ENCODE data around the gene PRR36. TPM values are rescaled to one million over a fixed set of nuclear protein-coding genes. Genes with fewer than 3 reads are reported as not detected.
A peak's percentile ranks its signal among the peaks of the same experiment; 100 is the strongest.

PRR36 gene
- total RNA-seq, 3 donors from 2014 or later: 0.22 to 0.58 (median 0.23) TPM

GRCh38 chr19:7850945-7851622 is 23.1 kb downstream of the PRR36 start:
- H3K9me3 ChIP-seq: no peaks in the 10 kb centered on the region
- no peak overlapping the region for H3K4me3 ChIP-seq
- no peaks in the 10 kb centered on the region for H3K36me3 ChIP-seq (ENCODE audit: low read depth)
- H3K4me1 ChIP-seq (ENCODE audit: low read depth): peaks cover 11% of the 10 kb centered on the region
- intact Hi-C loops (cut with DNase I, micrococcal nuclease): loop anchor here in 1 of 2 donors (10.0 kb wide), 1 partner anchor 54 kb away; the partner anchor contains the start of gene MAP2K7
- DNase-seq (no peak), ATAC-seq (no peak)
- TF ChIP-seq, protein P1, sequence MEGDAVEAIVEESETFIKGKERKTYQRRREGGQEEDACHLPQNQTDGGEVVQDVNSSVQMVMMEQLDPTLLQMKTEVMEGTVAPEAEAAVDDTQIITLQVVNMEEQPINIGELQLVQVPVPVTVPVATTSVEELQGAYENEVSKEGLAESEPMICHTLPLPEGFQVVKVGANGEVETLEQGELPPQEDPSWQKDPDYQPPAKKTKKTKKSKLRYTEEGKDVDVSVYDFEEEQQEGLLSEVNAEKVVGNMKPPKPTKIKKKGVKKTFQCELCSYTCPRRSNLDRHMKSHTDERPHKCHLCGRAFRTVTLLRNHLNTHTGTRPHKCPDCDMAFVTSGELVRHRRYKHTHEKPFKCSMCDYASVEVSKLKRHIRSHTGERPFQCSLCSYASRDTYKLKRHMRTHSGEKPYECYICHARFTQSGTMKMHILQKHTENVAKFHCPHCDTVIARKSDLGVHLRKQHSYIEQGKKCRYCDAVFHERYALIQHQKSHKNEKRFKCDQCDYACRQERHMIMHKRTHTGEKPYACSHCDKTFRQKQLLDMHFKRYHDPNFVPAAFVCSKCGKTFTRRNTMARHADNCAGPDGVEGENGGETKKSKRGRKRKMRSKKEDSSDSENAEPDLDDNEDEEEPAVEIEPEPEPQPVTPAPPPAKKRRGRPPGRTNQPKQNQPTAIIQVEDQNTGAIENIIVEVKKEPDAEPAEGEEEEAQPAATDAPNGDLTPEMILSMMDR (IDR thresholded peaks at IDR 0.05): no peak

DNA sequence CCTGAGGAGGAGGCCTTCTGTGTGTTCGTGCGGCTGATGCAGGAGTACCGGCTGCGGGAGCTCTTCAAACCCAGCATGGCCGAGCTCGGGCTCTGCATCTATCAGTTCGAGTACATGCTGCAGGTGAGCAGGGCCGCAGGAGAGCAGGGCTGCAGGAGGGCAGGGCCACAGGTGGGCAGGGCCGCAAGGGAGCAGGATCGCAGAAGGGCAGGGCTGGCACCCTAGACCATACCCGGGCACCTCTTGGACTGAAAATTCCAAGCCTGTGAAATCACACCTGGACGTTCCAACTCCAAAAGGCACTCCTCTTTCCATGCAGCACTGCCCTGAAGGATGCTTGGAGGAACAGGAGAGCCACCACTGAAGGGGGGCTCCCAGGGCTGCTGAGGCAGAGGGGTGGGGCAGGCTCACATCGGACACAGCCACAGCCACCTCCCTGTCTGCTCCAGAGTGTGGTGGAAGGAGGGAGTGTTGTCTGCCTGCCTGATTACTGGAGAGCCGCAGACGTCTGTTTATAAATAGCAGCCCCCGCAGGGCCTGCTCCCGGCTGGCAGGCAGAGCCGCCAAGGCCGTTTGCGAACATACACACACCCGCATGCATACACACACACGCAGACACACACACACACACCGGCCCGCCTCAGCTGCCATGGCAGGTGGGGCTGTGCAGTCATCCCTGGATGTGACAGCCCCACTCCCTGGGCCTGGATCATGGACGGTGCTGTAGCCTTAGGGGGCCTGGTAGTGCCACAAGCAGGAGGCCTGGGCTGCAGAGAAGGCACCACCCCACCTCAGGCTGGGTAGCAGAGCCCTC is 24.0 kb downstream of the PRR36 start:
- DNase-seq (no peak), ATAC-seq (peak; percentile 10)
- intact Hi-C loops (cut with DNase I, micrococcal nuclease): loop anchor here in 1 of 2 donors (10.0 kb wide), 1 partner anchor 55 kb away; the partner anchor contains the start of gene MAP2K7

DNA sequence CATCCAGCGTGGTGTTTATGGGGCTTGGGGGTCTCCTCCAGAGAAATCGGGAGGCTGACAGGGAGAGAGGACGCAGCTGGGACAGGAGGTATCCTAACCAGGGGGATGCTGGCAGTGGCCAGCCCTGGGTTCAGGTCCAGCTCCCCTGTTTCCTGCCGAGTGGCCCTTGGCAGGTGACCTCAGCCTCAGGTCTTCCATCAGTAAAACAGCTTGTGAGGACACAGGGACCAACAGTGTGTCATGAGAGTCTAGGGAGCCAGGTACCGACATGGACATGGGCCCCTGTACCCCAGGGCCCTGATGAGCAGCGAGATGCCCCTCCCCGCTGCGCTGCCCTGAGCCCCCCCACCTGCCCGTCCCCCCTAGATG is 24.6 kb downstream of the PRR36 start:
- intact Hi-C loops (cut with DNase I, micrococcal nuclease): no loop called here
- DNase-seq: no peak
- TF ChIP-seq, protein P1 (IDR thresholded peaks at IDR 0.05): no peak
- no peak for ATAC-seq
- Histone ChIP-seq H3K4me1 (ENCODE audit: low read depth) (peaks cover 11% of the 10 kb centered on the region), H3K36me3 (ENCODE audit: low read depth) (no peaks in the 10 kb centered on the region), H3K4me3 (no peak overlapping the region), H3K9me3 (no peaks in the 10 kb centered on the region)

More for the DNA sequence above, 24.0 kb downstream of the PRR36 start:
- Histone ChIP-seq H3K4me1 (ENCODE audit: low read depth) (peaks cover 11% of the 10 kb centered on the region), H3K36me3 (ENCODE audit: low read depth) (no peaks in the 10 kb centered on the region), H3K4me3 (no peak overlapping the region), H3K9me3 (no peaks in the 10 kb centered on the region)
- TF ChIP-seq, protein P1 (IDR thresholded peaks at IDR 0.05): no peak

- intact Hi-C loops (cut with DNase I, micrococcal nuclease): no loop called here
- Histone ChIP-seq H3K9me3 (no peaks in the 10 kb centered on the region), H3K36me3 (ENCODE audit: low read depth) (no peaks in the 10 kb centered on the region), H3K4me1 (ENCODE audit: low read depth) (peaks cover 9% of the 10 kb centered on the region), H3K4me3 (no peak overlapping the region)
- DNase-seq: peak in 1 of 3 donors; percentile 46
- ATAC-seq: no peak
- TF ChIP-seq, protein P1 (IDR thresholded peaks at IDR 0.05): no peak
Observed at GRCh38 chr19:7848779-7849457, 25.3 kb downstream of the PRR36 start.

DNA sequence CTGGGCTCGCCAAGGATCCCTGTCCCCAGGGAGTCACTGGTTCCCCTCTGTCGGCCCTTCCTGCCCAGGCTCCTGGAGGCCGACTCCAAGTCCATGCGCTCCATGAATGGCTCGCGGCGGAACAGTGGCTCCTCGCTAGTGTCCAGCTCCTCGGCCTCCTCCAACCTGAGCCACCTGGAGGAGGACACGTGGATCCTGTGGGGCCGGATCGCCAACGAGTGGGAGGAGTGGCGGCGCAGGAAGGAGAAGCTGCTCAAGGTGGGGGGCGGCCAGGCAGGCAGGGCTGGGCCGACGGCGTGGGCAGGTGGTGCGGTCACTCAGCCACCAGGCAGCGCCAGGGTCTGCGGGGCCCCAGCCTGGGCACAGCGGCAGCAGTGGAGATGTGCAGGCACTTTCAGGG is 26.5 kb downstream of the PRR36 start:
- no peak overlapping the region for H3K4me3 ChIP-seq
- H3K4me1 ChIP-seq (ENCODE audit: low read depth): no peaks in the 10 kb centered on the region
- no peaks in the 10 kb centered on the region for H3K36me3 ChIP-seq (ENCODE audit: low read depth)
- DNase-seq (no peak), ATAC-seq (no peak)
- no peaks in the 10 kb centered on the region for H3K9me3 ChIP-seq
- intact Hi-C loops (cut with DNase I, micrococcal nuclease): no loop called here
- TF ChIP-seq, protein P1 (IDR thresholded peaks at IDR 0.05): no peak
